ENCODE data around the gene LRP8. TPM values are rescaled to one million over a fixed set of nuclear protein-coding genes. Genes with fewer than 3 reads are reported as not detected.

LRP8 gene
- total RNA-seq, 1 experiment from 2014 or later: 54.4 TPM

GRCh38 chr1:53246261-53247134, 81.4 kb downstream of the LRP8 start:
- no peak for ATAC-seq
- Histone ChIP-seq H3K27me3 (ENCODE audit: low read length) (no peaks in the 10 kb centered on the region), H3K4me1 (ENCODE audit: insufficient read depth, low read length) (no peaks in the 10 kb centered on the region), H4K20me1 (ENCODE audit: low read length) (no peaks in the 10 kb centered on the region), H3K4me2 (ENCODE audit: low read length) (no peak overlapping the region), H3K27ac (ENCODE audit: low read length) (no peak overlapping the region), H3K9ac (ENCODE audit: low read length) (no peak overlapping the region), H3K4me3 (ENCODE audit: low read length) (no peak overlapping the region), H3K79me2 (ENCODE audit: low read length) (no peaks in the 10 kb centered on the region), H3K36me3 (ENCODE audit: low read depth, low read length) (peaks cover 45% of the 10 kb centered on the region), H3K9me2 (replicated peaks; ENCODE audit: low read length) (no peaks in the 10 kb centered on the region), H2AFZ (ENCODE audit: low read length) (no peak overlapping the region), H3F3A (ENCODE audit: low read length, unreplicated experiment) (no peaks in the 10 kb centered on the region), H3K9me3 (ENCODE audit: low read length) (no peaks in the 10 kb centered on the region)
- CTCF ChIA-PET: no interaction called here
- no peak for TF ChIP-seq CTCF (conservative IDR thresholded peaks at IDR 0.05; ENCODE audit: low read depth, low read length)
- TF ChIP-seq EZH2phosphoT487 (IDR thresholded peaks at IDR 0.05; ENCODE audit: borderline replicate concordance, low read length): no peak
- no peak for TF ChIP-seq EZH2 (IDR thresholded peaks at IDR 0.05; ENCODE audit: low read length, unreplicated experiment)
- DNase-seq: peak; percentile 17
- no TSS peak for BruUV-seq (replicated peaks)
- intact Hi-C loops (cut with micrococcal nuclease): no loop called here
- POLR2A ChIA-PET (ENCODE audit: unreplicated experiment): no interaction called here

GRCh38 chr1:53244141-53244540, 83.7 kb downstream of the LRP8 start:
- H3K27ac ChIP-seq (ENCODE audit: low read length): no peak overlapping the region
- H3K27me3 ChIP-seq (ENCODE audit: low read length): no peaks in the 10 kb centered on the region
- no peaks in the 10 kb centered on the region for H3K79me2 ChIP-seq (ENCODE audit: low read length)
- intact Hi-C loops (cut with micrococcal nuclease): no loop called here
- peaks cover 11% of the 10 kb centered on the region for H3K4me1 ChIP-seq (ENCODE audit: insufficient read depth, low read length)
- ChIA-PET POLR2A (ENCODE audit: unreplicated experiment) (no interaction called here), CTCF (no interaction called here)
- no peak overlapping the region for H3K4me3 ChIP-seq (ENCODE audit: low read length)
- DNase-seq (no peak), ATAC-seq (no peak)
- no peaks in the 10 kb centered on the region for H3K9me3 ChIP-seq (ENCODE audit: low read length)
- peaks cover 5% of the 10 kb centered on the region for H3F3A ChIP-seq (ENCODE audit: low read length, unreplicated experiment)
- no peak overlapping the region for H3K4me2 ChIP-seq (ENCODE audit: low read length)
- BruUV-seq (replicated peaks): no TSS peak
- no peaks in the 10 kb centered on the region for H4K20me1 ChIP-seq (ENCODE audit: low read length)
- no peak overlapping the region for H2AFZ ChIP-seq (ENCODE audit: low read length)
- peaks cover 25% of the 10 kb centered on the region for H3K36me3 ChIP-seq (ENCODE audit: low read depth, low read length)
- no peak for TF ChIP-seq EZH2 (IDR thresholded peaks at IDR 0.05; ENCODE audit: low read length, unreplicated experiment)
- TF ChIP-seq EZH2phosphoT487 (IDR thresholded peaks at IDR 0.05; ENCODE audit: borderline replicate concordance, low read length): no peak
- TF ChIP-seq CTCF (conservative IDR thresholded peaks at IDR 0.05; ENCODE audit: low read depth, low read length): no peak
- H3K9me2 ChIP-seq (replicated peaks; ENCODE audit: low read length): no peaks in the 10 kb centered on the region
- no peak overlapping the region for H3K9ac ChIP-seq (ENCODE audit: low read length)

- peaks cover 9% of the 10 kb centered on the region for H3K79me2 ChIP-seq (ENCODE audit: low read length)
- H3K4me2 ChIP-seq (ENCODE audit: low read length): no peak overlapping the region
- ATAC-seq (no peak), DNase-seq (no peak)
- H3F3A ChIP-seq (ENCODE audit: low read length, unreplicated experiment): peaks cover 7% of the 10 kb centered on the region
- no TSS peak for BruUV-seq (replicated peaks)
- H3K9ac ChIP-seq (ENCODE audit: low read length): no peak overlapping the region
- TF ChIP-seq CTCF (conservative IDR thresholded peaks at IDR 0.05; ENCODE audit: low read depth, low read length): no peak
- TF ChIP-seq EZH2 (IDR thresholded peaks at IDR 0.05; ENCODE audit: low read length, unreplicated experiment): no peak
- no peak for TF ChIP-seq EZH2phosphoT487 (IDR thresholded peaks at IDR 0.05; ENCODE audit: borderline replicate concordance, low read length)
- intact Hi-C loops (cut with micrococcal nuclease): no loop called here
- H3K27me3 ChIP-seq (ENCODE audit: low read length): no peaks in the 10 kb centered on the region
- H3K4me3 ChIP-seq (ENCODE audit: low read length): no peak overlapping the region
- no peak overlapping the region for H3K27ac ChIP-seq (ENCODE audit: low read length)
- H3K9me3 ChIP-seq (ENCODE audit: low read length): no peaks in the 10 kb centered on the region
- H4K20me1 ChIP-seq (ENCODE audit: low read length): no peaks in the 10 kb centered on the region
- ChIA-PET CTCF (no interaction called here), POLR2A (ENCODE audit: unreplicated experiment) (no interaction called here)
- H3K4me1 ChIP-seq (ENCODE audit: insufficient read depth, low read length): peaks cover 18% of the 10 kb centered on the region
- H3K9me2 ChIP-seq (replicated peaks; ENCODE audit: low read length): no peaks in the 10 kb centered on the region
- H2AFZ ChIP-seq (ENCODE audit: low read length): no peak overlapping the region
- H3K36me3 ChIP-seq (ENCODE audit: low read depth, low read length): peaks cover 17% of the 10 kb centered on the region
Observed at GRCh38 chr1:53242381-53242780, 85.5 kb downstream of the LRP8 start.

Measured in PC-3 (cell line).